KMS-11 (cell line): ENCODE measurements around the gene ZSCAN30.
"Not testable (repeated sequence)": the region's sequence is repeated elsewhere in the genome, so short reads cannot be mapped to it uniquely, and the experiment has no call there.

ENCODE experiments used
- H2AFZ ChIP-seq: fragments of 200-600 bp; sonication (generic); 2 replicates; pipeline ENCODE4 v1.6.1; 2016; ENCODE audit warnings: antibody characterized with exemption, mixed run types, low read depth
- H3K27ac ChIP-seq: fragments of 200-600 bp; sonication (generic); 2 replicates; pipeline ENCODE4 v1.6.1; 2016; ENCODE audit warnings: mild to moderate bottlenecking, mixed run types
- H3K27me3 ChIP-seq: fragments of 200-600 bp; sonication (generic); 2 replicates; pipeline ENCODE4 v1.6.1; 2017; ENCODE audit warnings: mild to moderate bottlenecking, low read depth, mixed run types, moderate library complexity; ENCODE audit not compliant: insufficient read depth
- H3K36me3 ChIP-seq: fragments of 200-600 bp; sonication (generic); 2 replicates; pipeline ENCODE4 v1.6.1; 2017; ENCODE audit warnings: mild to moderate bottlenecking, mixed run types; ENCODE audit not compliant: insufficient read depth
- H3K4me1 ChIP-seq: fragments of 200-600 bp; sonication (generic); 2 replicates; pipeline ENCODE4 v1.6.1; 2016; ENCODE audit warnings: mild to moderate bottlenecking, low read depth, mixed run types; ENCODE audit not compliant: poor library complexity, severe bottlenecking
- H3K4me2 ChIP-seq: fragments of 200-600 bp; sonication (generic); 2 replicates; pipeline ENCODE4 v1.7.0; 2016; ENCODE audit warnings: mild to moderate bottlenecking, mixed run types
- H3K4me3 ChIP-seq: fragments of 200-600 bp; sonication (generic); IDR thresholded peaks from 2 replicates; pipeline ENCODE4 v1.6.1; 2017; ENCODE audit warnings: low read depth, low read length, mixed read lengths; ENCODE audit not compliant: insufficient read depth
- H3K79me2 ChIP-seq: fragments of 200-600 bp; sonication (generic); 2 replicates; pipeline ENCODE4 v1.6.1; 2016; ENCODE audit warnings: low read depth, mixed run types; ENCODE audit not compliant: insufficient read depth
- H3K9ac ChIP-seq: fragments of 200-600 bp; sonication (generic); 2 replicates; pipeline ENCODE4 v1.6.1; 2016; ENCODE audit warnings: mild to moderate bottlenecking, mixed run types
- H4K20me1 ChIP-seq: fragments of 200-600 bp; sonication (generic); 2 replicates; pipeline ENCODE4 v1.6.1; 2016; ENCODE audit warnings: mild to moderate bottlenecking, mixed run types; ENCODE audit not compliant: insufficient read depth
- TF ChIP-seq, protein P1 (sequence below): fragments of 200-600 bp; sonication (generic); conservative IDR thresholded peaks from 2 replicates; pipeline ENCODE4 v1.6.1; 2017; ENCODE audit warnings: low read depth, mild to moderate bottlenecking, antibody characterized with exemption, low read length, moderate library complexity, mixed read lengths

The ZSCAN30 gene

GRCh38 chr18:35215026-35215425 is 75.0 kb downstream of the ZSCAN30 start:
- Histone ChIP-seq H3K36me3 (no peaks in the 10 kb centered on the region), H3K4me1 (no peaks in the 10 kb centered on the region), H3K4me3 (no peak overlapping the region), H2AFZ (no peak overlapping the region), H3K27me3 (no peaks in the 10 kb centered on the region), H3K27ac (no peak overlapping the region), H4K20me1 (no peaks in the 10 kb centered on the region), H3K79me2 (no peaks in the 10 kb centered on the region), H3K4me2 (no peak overlapping the region), H3K9ac (no peak overlapping the region)
- TF ChIP-seq, protein P1, sequence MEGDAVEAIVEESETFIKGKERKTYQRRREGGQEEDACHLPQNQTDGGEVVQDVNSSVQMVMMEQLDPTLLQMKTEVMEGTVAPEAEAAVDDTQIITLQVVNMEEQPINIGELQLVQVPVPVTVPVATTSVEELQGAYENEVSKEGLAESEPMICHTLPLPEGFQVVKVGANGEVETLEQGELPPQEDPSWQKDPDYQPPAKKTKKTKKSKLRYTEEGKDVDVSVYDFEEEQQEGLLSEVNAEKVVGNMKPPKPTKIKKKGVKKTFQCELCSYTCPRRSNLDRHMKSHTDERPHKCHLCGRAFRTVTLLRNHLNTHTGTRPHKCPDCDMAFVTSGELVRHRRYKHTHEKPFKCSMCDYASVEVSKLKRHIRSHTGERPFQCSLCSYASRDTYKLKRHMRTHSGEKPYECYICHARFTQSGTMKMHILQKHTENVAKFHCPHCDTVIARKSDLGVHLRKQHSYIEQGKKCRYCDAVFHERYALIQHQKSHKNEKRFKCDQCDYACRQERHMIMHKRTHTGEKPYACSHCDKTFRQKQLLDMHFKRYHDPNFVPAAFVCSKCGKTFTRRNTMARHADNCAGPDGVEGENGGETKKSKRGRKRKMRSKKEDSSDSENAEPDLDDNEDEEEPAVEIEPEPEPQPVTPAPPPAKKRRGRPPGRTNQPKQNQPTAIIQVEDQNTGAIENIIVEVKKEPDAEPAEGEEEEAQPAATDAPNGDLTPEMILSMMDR = no peak

GRCh38 chr18:35205746-35206458 is 84.1 kb downstream of the ZSCAN30 start:
- H3K4me1 ChIP-seq, H3K27me3 ChIP-seq, H3K27ac ChIP-seq, H3K4me3 ChIP-seq, H4K20me1 ChIP-seq, H3K9ac ChIP-seq, H3K4me2 ChIP-seq, H3K79me2 ChIP-seq, H3K36me3 ChIP-seq, H2AFZ ChIP-seq: not testable (repeated sequence)

DNA sequence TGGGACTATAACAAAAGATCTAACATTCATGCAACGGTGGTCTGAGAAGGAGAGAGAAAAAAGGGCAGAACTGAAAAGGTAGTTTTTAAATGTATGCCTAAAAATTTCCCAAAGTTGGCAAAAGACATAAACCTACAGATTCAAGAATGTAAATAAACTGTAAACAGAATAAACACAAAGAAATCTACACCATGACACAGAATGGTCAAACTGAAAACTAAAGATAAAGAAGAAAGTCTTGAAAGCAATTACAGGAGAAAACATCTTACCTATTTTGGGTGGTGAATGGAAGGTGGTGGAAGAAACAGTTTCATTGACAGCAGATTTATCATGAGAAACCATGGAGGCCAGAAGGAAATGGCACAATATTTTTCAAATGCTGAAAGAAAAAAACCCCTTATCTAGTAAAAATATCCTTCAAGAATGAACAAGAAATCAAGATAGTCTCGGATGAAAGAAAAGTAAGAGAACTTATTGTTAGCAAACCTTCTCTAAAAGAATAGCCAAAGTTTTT is 84.8 kb downstream of the ZSCAN30 start:
- H3K4me2 ChIP-seq = no peak overlapping the region
- H3K79me2 ChIP-seq = no peaks in the 10 kb centered on the region
- H3K36me3 ChIP-seq = no peaks in the 10 kb centered on the region
- no peak overlapping the region for H3K9ac ChIP-seq
- H4K20me1 ChIP-seq = no peaks in the 10 kb centered on the region
- no peak overlapping the region for H3K27ac ChIP-seq
- TF ChIP-seq, protein P1 = no peak
- H3K27me3 ChIP-seq = no peaks in the 10 kb centered on the region
- no peaks in the 10 kb centered on the region for H3K4me1 ChIP-seq
- H3K4me3 ChIP-seq = no peak overlapping the region
- H2AFZ ChIP-seq = no peak overlapping the region

DNA sequence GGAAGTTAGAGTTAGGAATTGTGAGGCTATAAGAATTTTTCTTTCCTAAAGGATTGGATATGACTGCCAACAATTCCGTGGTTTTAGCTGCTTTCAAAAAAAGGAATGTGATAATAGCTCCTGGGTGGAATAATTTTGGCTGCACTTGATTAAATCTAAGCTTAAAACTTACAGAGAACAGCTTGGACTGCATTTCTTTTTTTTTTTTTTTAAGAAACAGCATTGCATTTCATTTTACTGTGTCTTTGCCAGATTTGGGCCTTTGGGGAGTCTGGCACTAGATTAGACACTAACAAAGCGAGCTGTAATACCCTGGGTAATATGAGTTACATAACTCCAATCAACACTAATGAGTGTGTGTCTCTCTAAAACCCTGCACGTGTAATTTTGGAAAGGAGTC is 87.0 kb downstream of the ZSCAN30 start:
- Histone ChIP-seq H3K27ac (no peak overlapping the region), H3K4me2 (no peak overlapping the region), H3K4me3 (no peak overlapping the region), H3K79me2 (no peaks in the 10 kb centered on the region), H3K36me3 (no peaks in the 10 kb centered on the region), H3K27me3 (no peaks in the 10 kb centered on the region), H2AFZ (no peak overlapping the region), H3K4me1 (no peaks in the 10 kb centered on the region), H3K9ac (no peak overlapping the region), H4K20me1 (no peaks in the 10 kb centered on the region)
- TF ChIP-seq, protein P1 = no peak

DNA sequence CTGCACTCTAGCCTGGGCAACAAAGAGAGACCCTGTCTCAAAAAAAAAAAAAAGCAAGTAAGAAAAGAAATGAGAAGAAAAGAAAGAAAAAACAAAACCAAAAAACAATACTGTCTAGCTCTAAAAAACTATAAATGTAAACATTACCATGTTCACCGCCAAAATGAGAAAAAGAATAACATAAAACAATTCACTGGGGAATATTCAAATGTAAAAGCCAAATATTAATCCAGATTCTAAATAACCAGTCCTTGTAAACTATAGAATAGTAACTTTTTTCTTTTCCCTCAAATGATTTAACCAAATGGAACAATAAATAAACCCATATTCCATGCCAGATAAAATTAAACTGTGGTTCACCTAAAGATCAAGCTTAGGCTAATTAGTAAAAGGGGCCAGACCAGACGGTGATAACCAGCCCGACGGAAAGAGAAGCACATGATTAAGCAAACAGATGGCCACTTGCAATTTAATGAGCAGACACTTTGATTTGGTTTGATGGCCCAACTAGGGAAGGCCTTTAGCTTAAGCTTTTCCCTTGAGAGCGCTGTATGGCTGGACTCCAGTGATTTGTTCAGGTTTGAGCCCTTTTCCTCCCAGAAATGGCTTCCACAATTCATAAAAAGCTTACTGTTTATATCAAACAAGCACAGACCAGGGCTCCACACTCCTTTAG is 88.6 kb downstream of the ZSCAN30 start:
- Histone ChIP-seq H3K36me3 (no peaks in the 10 kb centered on the region), H3K27ac (no peak overlapping the region), H4K20me1 (no peaks in the 10 kb centered on the region), H3K9ac (no peak overlapping the region), H3K4me2 (no peak overlapping the region), H3K4me3 (no peak overlapping the region), H3K79me2 (no peaks in the 10 kb centered on the region), H3K27me3 (no peaks in the 10 kb centered on the region), H2AFZ (no peak overlapping the region), H3K4me1 (no peaks in the 10 kb centered on the region)
- TF ChIP-seq, protein P1 = no peak
